ENCODE data around the gene SSH3.

The SSH3 gene

DNA sequence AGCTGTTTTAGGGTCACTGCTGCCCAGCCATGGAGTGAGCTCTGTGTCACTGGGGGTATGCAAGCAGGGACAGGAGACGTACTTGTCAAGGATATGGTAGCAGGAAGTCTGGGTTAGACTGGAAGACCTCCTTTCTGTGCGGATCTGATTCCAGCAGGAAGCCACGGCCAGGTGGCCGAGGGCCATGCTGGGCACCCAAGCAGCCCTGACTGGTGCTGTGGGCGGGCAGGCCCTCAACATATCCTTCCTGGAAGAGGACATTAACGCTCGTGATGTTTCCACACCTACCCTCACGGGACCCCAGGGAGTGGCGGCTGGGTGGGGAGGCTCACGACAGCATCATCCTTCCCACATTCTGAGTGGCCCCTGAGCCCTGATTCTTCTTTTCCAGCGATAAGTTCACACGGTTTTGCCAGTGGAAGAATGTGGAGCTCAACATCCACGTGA is 23.0 kb upstream of the SSH3 start:
- peak in 1 of 4 experiments; percentile 50 for DNase-seq

DNA sequence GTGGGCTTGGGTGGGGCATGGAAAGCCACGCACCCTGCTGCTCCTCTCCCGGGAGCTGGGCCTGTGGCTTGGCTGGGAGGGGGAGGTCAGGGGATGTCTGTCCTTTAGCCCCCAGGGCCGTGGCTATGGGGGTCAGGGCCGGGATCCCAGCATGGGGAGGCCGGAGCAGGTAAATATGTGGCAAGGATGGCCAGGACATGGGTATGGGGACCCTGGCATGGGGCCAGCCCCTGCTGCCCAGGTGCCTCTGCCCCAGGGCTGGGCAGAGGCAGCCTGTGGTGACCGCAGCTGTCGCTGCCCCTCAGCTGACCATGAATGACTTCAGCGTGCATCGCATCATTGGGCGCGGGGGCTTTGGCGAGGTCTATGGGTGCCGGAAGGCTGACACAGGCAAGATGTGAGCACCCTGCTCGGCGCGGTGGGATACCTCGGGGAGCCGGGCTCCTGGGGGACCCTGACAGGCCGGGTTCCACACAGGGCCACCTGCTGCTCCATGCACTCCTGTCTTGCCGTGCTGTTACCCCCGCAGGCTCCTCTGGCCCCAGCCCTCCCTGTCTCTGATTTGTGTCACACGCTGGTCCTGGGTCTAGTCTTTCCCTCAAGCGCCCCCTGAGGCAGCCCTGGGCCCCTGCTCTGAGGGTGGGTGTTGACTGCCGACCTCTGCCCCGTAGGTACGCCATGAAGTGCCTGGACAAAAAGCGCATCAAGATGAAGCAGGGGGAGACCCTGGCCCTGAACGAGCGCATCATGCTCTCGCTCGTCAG is 22.4 kb upstream of the SSH3 start:
- DNase-seq: no peak

GRCh38 chr11:67281552-67282150 is 21.7 kb upstream of the SSH3 start:
- no peak for DNase-seq

DNA sequence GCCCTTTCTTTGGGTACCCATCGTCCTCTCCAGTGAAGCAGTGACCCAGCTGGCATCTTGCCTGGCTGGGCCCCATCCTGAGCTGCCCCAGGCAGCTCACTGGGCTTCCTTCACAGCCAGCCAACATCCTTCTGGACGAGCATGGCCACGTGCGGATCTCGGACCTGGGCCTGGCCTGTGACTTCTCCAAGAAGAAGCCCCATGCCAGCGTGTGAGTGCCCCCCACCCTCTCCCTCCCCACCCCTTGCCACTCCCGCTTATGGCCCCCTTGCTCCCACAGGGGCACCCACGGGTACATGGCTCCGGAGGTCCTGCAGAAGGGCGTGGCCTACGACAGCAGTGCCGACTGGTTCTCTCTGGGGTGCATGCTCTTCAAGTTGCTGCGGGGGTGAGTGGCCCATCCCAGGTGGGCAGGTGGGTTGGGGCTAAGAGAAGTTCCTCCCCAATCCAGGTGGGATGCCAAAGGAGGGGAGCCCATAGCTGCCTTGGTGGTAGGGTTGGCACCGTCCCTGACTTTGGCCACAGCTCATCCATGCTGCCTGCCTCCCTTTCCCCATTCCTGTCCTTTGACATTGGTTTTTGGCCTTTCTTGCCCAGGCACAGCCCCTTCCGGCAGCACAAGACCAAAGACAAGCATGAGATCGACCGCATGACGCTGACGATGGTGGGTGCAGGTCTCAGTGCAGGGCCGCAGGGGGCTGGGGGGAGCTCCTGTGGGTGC is 21.0 kb upstream of the SSH3 start:
- no peak for DNase-seq

- DNase-seq: no peak
Observed at GRCh38 chr11:67282876-67283371, 20.4 kb upstream of the SSH3 start.

DNA sequence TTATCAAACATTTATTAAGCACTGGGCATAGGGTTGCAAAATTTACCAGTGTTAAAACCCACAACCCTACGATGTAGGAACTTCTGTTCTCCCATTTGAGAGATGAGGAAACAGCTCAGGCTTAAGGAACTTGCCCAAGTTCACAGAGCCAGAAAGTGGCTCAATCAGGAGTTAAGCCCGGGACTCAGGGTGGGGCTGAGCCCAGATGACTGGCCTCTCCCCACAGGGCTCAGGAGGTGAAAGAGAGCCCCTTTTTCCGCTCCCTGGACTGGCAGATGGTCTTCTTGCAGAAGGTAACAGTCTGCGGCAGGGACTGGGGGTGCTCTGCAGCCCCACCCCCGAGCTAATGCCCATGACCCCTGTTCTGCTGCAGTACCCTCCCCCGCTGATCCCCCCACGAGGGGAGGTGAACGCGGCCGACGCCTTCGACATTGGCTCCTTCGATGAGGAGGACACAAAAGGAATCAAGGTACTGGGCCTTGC is 19.8 kb upstream of the SSH3 start:
- DNase-seq: peak; percentile 89 to 97 (median 95)

GRCh38 chr11:67284811-67285540 is 18.4 kb upstream of the SSH3 start:
- DNase-seq: peak in 1 of 4 experiments; percentile 50

GRCh38 chr11:67285541-67286498 is 17.5 kb upstream of the SSH3 start:
- DNase-seq: peak in 3 of 4 experiments; percentile 70 to 72 (median 71)

DNA sequence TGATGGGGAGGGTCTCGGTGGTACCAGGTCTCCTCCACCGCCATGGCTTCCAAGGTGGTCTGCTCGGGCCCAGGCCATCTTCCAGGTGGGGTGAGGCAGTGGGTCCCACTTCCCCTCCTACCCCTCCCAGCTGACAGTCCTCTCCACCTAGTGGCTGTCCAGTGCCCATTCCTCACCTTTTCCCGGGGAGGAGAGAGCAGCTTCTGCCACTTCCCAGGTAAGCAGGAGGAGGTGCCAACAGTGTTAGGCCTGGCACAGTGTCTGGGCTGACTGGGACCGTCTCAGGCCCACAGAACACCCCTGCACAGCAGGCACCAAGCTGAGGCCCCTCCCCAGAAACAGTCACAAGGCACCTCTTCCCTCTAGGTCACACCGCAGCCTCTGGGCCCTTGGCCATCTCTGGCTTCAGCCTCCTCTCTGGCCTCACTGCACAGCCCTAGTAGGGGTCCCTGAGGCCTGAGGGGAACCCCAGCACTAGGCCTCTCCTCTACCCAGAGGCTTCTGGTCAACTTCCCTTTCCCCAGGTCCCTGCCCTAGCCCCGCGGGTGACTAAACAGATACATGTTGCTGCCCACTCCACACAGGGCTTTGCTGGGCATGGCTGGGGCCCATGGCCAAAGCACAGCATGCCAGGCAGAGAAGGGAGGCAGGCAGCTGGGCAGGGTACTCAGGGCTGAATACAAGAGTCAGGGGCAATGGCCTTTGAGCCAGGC is 16.6 kb upstream of the SSH3 start:
- DNase-seq: peak; percentile 88 to 95 (median 92)

GRCh38 chr11:67287355-67288197 is 15.8 kb upstream of the SSH3 start:
- peak in 1 of 4 experiments; percentile 29 for DNase-seq

GRCh38 chr11:67288198-67288451 is 15.2 kb upstream of the SSH3 start:
- DNase-seq: no peak

- peak; percentile 97 to 98 (median 98) for DNase-seq
Observed at GRCh38 chr11:67288452-67289225, 14.7 kb upstream of the SSH3 start.

DNA sequence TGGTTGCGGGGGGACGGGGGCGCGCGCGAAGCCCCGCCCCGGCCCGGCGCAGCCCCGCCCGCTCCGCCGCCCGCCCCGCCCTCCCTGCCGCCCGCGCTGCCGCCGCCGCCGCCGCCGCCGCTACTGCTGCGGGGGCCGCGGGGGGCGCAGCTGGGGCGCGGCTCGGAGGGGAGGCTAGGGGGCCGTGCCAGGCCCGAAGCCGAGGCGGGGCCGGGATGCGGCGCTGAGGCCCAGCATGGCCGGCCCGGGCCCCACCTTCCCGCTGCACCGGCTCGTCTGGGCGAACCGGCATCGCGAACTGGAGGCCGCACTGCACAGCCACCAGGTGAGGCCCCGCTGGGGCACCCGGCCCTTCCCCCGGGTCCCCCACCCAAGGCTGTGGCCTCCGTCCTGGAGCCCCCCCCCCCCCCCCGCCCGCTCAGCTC is 14.1 kb upstream of the SSH3 start, which contains the start of gene ANKRD13D:
ANKRD13D (plus strand) TSS at position 78 of the 425 bp plus-strand sequence; CDS start at position 236, 158 bp downstream.
- no peak for DNase-seq

DNA sequence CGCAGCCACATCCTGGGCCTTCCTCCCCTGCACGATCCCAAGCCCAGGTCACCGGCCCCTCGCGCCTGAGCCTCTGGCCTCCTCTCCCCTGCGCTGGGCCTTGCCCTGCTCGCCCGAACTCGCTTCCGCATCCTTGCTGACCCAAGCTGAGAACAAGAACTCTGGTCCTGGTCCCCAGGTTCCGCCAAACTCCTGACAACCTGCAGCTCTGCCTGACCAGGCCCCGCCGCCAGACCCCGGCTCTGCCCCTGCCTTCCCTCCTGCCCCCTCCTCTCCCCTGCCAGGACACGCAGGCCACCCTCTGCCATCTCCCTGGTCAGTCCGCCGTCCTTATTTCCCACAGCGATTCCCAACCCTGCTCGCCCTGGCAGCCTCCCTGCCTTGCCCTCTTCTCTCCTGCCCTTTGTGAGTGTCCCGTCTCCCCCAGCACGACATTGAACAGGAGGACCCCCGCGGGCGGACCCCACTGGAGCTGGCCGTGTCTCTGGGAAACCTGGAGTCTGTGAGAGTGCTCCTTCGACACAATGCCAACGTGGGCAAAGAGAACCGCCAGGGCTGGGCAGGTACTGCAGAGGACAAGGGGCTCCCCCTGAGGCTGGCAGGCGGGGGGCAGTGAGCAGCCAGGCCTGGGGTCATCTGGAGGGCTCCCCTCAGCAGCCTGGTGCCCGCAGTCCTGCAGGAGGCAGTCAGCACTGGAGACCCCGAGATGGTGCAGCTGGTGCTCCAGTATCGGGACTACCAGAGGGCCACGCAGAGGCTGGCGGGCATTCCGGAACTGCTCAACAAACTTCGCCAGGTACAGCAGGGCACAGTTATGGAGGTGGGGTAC is 13.5 kb upstream of the SSH3 start:
- peak; percentile 54 to 78 (median 64) for DNase-seq

- DNase-seq: no peak
Observed at GRCh38 chr11:67290801-67291200, 12.5 kb upstream of the SSH3 start.

- no peak for DNase-seq
Observed at GRCh38 chr11:67291481-67292381, 11.6 kb upstream of the SSH3 start.

- no peak for DNase-seq
Observed at GRCh38 chr11:67292671-67293070, 10.7 kb upstream of the SSH3 start.
